Endothelial cell of umbilical vein (primary cell): ENCODE measurements around the gene OR1L6. TPM values are rescaled to one million over a fixed set of nuclear protein-coding genes. Genes with fewer than 3 reads are reported as not detected.

Experiments
- BruUV-seq: library from RNA; stranded (reverse); fragments of 400-500 nt; replicated peaks from 2 replicates; lab custom pipeline; 2021; lab: Mats Ljungman, UMichigan
- CTCF ChIA-PET: fragments of 300-600, 350-600 bp; sonication (Branson Sonifier 250); formaldehyde crosslinking; loops from one replicate; lab custom pipeline; 2021; ENCODE audit warnings: antibody characterized with exemption, inconsistent platforms; lab: Charles Lee
- POLR2A ChIA-PET: fragments of 300-600, 350-600 bp; sonication (Branson Sonifier 250); formaldehyde crosslinking; loops from one replicate; lab custom pipeline; 2021; ENCODE audit warnings: antibody characterized with exemption, inconsistent platforms; lab: Charles Lee
- DNase-seq: peaks from one replicate; pipeline ENCODE4 v3.0.0-alpha.2; 2011; ENCODE audit warnings: low read depth, low spot score
- FAIRE-seq: peaks from 2 replicates; lab custom pipeline; 2011; peaks lifted over from hg19 to GRCh38; lab: Jason Lieb, UNC
- H2AFZ ChIP-seq: 2 replicates; pipeline ENCODE4 v1.6.0; 2012; ENCODE audit warnings: low read depth, low read length, control low read depth, inconsistent platforms
- H3K27ac ChIP-seq: 2 replicates; pipeline ENCODE4 v1.5.1; 2011; ENCODE audit warnings: low read depth, mild to moderate bottlenecking, control low read depth, low read length, moderate library complexity; ENCODE audit not compliant: insufficient read depth
- H3K27me3 ChIP-seq, 2 experiments: 2 replicates each; pipeline versions ENCODE4 v1.6.0 to v1.6.1; 2011; ENCODE audit warnings: low read length in 2 of 2, mixed read lengths in 1 of 2; ENCODE audit not compliant: control insufficient read depth in 2 of 2, insufficient read depth in 2 of 2
- H3K36me3 ChIP-seq, 2 experiments: 2 replicates in 1 of 2; 3 replicates in 1 of 2; pipeline ENCODE4 v1.5.1; 2011; ENCODE audit warnings: low read length in 2 of 2, mild to moderate bottlenecking in 1 of 2, moderate library complexity in 1 of 2; ENCODE audit not compliant: control insufficient read depth in 2 of 2, insufficient read depth in 2 of 2; ENCODE audit errors: extremely low read depth in 1 of 2
- H3K4me1 ChIP-seq: 3 replicates; pipeline ENCODE4 v1.5.1; 2011; ENCODE audit warnings: mild to moderate bottlenecking, low read length; ENCODE audit not compliant: control insufficient read depth, insufficient read depth; ENCODE audit errors: extremely low read depth
- H3K4me2 ChIP-seq: 2 replicates; pipeline ENCODE4 v1.6.1; 2011; ENCODE audit warnings: low read length, control low read depth, mixed read lengths; ENCODE audit not compliant: insufficient read depth
- H3K4me3 ChIP-seq, 3 experiments: fragments of 200-600 bp in 1 of 3; sonication (generic), shearing (Covaris generic) in 1 of 3; replicated peaks in 1 of 3; 2 replicates each; pipeline ENCODE4 v1.5.1; 2011 to 2016; ENCODE audit warnings: control low read depth in 3 of 3, low read length in 3 of 3, mild to moderate bottlenecking in 2 of 3, inconsistent platforms in 1 of 3, low read depth in 1 of 3, moderate library complexity in 1 of 3; ENCODE audit not compliant: insufficient read depth in 1 of 3
- H3K79me2 ChIP-seq: 2 replicates; pipeline ENCODE4 v1.6.0; 2012; ENCODE audit warnings: low read length, inconsistent platforms; ENCODE audit not compliant: control insufficient read depth, insufficient read depth
- H3K9ac ChIP-seq: replicated peaks from 2 replicates; pipeline ENCODE3; 2011; ENCODE audit warnings: low read length, control low read depth; ENCODE audit not compliant: insufficient read depth; ENCODE audit errors: extremely low read depth
- H3K9me1 ChIP-seq: replicated peaks from 3 replicates; pipeline ENCODE4 v1.6.0; 2011; ENCODE audit warnings: mild to moderate bottlenecking, low read length; ENCODE audit not compliant: control insufficient read depth, insufficient read depth; ENCODE audit errors: extremely low read depth
- H3K9me3 ChIP-seq: replicated peaks from 2 replicates; pipeline ENCODE4 v1.5.1; 2012; ENCODE audit warnings: low read length, inconsistent platforms; ENCODE audit not compliant: control insufficient read depth, insufficient read depth
- H4K20me1 ChIP-seq: replicated peaks from 2 replicates; pipeline ENCODE3; 2011; ENCODE audit warnings: mild to moderate bottlenecking, low read length; ENCODE audit not compliant: control insufficient read depth, insufficient read depth; ENCODE audit errors: extremely low read depth
- EZH2 ChIP-seq: IDR thresholded peaks from 2 replicates; pipeline ENCODE4 v1.6.1; 2012; ENCODE audit warnings: borderline replicate concordance, low read depth, mild to moderate bottlenecking, moderate library complexity, low read length, inconsistent platforms; ENCODE audit not compliant: severe bottlenecking
- FOS ChIP-seq: IDR thresholded peaks from 2 replicates; pipeline ENCODE4 v1.6.1; 2011; ENCODE audit warnings: mild to moderate bottlenecking, low read length, moderate library complexity, borderline replicate concordance; ENCODE audit not compliant: insufficient read depth
- GATA2 ChIP-seq: IDR thresholded peaks from 2 replicates; pipeline ENCODE4 v1.7.0; 2011; ENCODE audit warnings: low read depth, mild to moderate bottlenecking, moderate library complexity, mixed read lengths, low read length; ENCODE audit not compliant: insufficient read length, insufficient read depth
- JUN ChIP-seq: IDR thresholded peaks from 2 replicates; pipeline ENCODE4 v1.6.1; 2011; ENCODE audit warnings: borderline replicate concordance, low read depth; ENCODE audit not compliant: insufficient read length, insufficient read depth
- MYC ChIP-seq: IDR thresholded peaks from one replicate; pipeline ENCODE4 v1.6.1; 2011; ENCODE audit warnings: mild to moderate bottlenecking, low read depth, low read length
- POLR2A ChIP-seq: IDR thresholded peaks from 2 replicates; pipeline ENCODE4 v1.6.1; 2012; ENCODE audit warnings: low read depth, mild to moderate bottlenecking, control low read depth, low read length
- POLR2AphosphoS5 ChIP-seq: IDR thresholded peaks from 2 replicates; pipeline ENCODE4 v1.6.1; 2012; ENCODE audit warnings: low read depth, mild to moderate bottlenecking, control low read depth, low read length, moderate library complexity; ENCODE audit not compliant: insufficient read depth
- dilution Hi-C: fragments of 300-500 bp; cut with MboI; formaldehyde crosslinking; loops from one replicate; pipeline ENCODE4 v1.15.0; 2019; ENCODE audit warnings: low sequenced_read_pairs; ENCODE audit not compliant: extremely low pct_ligation_motif_present
- intact Hi-C: fragments of 100-400 bp; cut with micrococcal nuclease; formaldehyde crosslinking; loops from one replicate; pipeline ENCODE4 v1.10.0; 2022
- polyA plus RNA-seq, 4 experiments: library from polyadenylated mRNA; depleted of rRNA in 3 of 4; stranded (reverse) in 3 of 4; unstranded in 1 of 4; fragments of >200 nt; gene quantifications; 2 replicates each; pipeline versions ENCODE4 v1.2.1 to v1.2.3, GENCODE V29; 2011 to 2012; ENCODE audit warnings: missing spikeins in 1 of 4
- total RNA-seq: library from RNA; stranded (reverse); gene quantifications from 2 replicates; pipeline ENCODE4 v1.2.3, GENCODE V29; 2021
- TF ChIP-seq, protein P1 (sequence below), 2 donors: IDR thresholded peaks; 1 replicate in 1 of 2; 2 replicates in 1 of 2; pipeline ENCODE4 v1.5.1; 2011; ENCODE audit warnings: low read length in 2 of 2, mild to moderate bottlenecking in 2 of 2, moderate library complexity in 2 of 2, control low read depth in 1 of 2, inconsistent platforms in 1 of 2, low read depth in 1 of 2; ENCODE audit not compliant: insufficient read depth in 1 of 2; ENCODE audit errors: extremely low read depth in 1 of 2
- TF ChIP-seq, protein P2 (sequence below): IDR thresholded peaks from 2 replicates; pipeline ENCODE4 v1.6.1; 2011; ENCODE audit not compliant: insufficient read depth, insufficient read length

Gene OR1L6
- total and polyA plus RNA-seq, 2 donors (not counting 3 experiments of a cell fraction or from before 2014, with no cell fraction given): not detected

DNA sequence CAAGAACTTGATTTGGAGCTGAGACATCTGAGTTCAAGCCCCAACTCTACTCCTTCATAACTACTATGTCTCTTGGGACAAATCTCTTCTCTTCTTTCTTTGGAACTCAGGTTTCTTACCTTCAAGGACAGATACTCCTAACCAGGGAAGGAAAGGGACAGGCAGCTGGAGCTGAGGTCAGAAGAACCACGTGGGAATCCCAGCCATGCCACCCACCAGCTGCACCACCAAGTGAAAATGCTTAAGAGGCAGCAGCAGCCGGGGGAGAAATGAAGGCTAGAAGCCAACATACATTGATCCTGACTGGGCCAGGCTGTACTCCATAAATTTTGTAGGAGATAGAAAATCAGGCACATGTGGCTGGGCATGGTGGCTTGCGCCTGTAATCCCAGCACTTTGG, 37.1 kb downstream of the OR1L6 start:
- CTCF ChIA-PET: interaction anchor here (0.7 kb wide), 1 partner anchor 280 kb away, joined by 3 read pairs; no protein-coding TSS in a partner anchor
- H3K79me2 ChIP-seq: no peaks in the 10 kb centered on the region
- BruUV-seq: no TSS peak
- no peaks in the 10 kb centered on the region for H3K36me3 ChIP-seq
- no peak for DNase-seq
- no peaks in the 10 kb centered on the region for H4K20me1 ChIP-seq
- TF ChIP-seq GATA2 (no peak), FOS (no peak), JUN (no peak), MYC (no peak), POLR2A (no peak), EZH2 (no peak), POLR2AphosphoS5 (no peak)
- TF ChIP-seq, protein P1, sequence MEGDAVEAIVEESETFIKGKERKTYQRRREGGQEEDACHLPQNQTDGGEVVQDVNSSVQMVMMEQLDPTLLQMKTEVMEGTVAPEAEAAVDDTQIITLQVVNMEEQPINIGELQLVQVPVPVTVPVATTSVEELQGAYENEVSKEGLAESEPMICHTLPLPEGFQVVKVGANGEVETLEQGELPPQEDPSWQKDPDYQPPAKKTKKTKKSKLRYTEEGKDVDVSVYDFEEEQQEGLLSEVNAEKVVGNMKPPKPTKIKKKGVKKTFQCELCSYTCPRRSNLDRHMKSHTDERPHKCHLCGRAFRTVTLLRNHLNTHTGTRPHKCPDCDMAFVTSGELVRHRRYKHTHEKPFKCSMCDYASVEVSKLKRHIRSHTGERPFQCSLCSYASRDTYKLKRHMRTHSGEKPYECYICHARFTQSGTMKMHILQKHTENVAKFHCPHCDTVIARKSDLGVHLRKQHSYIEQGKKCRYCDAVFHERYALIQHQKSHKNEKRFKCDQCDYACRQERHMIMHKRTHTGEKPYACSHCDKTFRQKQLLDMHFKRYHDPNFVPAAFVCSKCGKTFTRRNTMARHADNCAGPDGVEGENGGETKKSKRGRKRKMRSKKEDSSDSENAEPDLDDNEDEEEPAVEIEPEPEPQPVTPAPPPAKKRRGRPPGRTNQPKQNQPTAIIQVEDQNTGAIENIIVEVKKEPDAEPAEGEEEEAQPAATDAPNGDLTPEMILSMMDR (IDR thresholded peaks at IDR 0.05; ENCODE audit: extremely low read depth in 1 of 2, insufficient read depth in 1 of 2, low read depth in 1 of 2, low read length in 2 of 2): no peak
- TF ChIP-seq, protein P2, sequence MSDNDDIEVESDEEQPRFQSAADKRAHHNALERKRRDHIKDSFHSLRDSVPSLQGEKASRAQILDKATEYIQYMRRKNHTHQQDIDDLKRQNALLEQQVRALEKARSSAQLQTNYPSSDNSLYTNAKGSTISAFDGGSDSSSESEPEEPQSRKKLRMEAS: no peak
- no peak overlapping the region for H3K4me2 ChIP-seq
- H3K27ac ChIP-seq: no peak overlapping the region
- dilution Hi-C loops: no loop called here
- H3K9ac ChIP-seq: no peak overlapping the region
- no peaks in the 10 kb centered on the region for H3K9me1 ChIP-seq
- POLR2A ChIA-PET: no interaction called here
- no peak overlapping the region for H3K4me3 ChIP-seq
- no peak overlapping the region for H2AFZ ChIP-seq
- intact Hi-C loops: no loop called here
- no peaks in the 10 kb centered on the region for H3K4me1 ChIP-seq
- H3K9me3 ChIP-seq: no peaks in the 10 kb centered on the region
- H3K27me3 ChIP-seq: peaks cover 1 to 3% of the 10 kb centered on the region in 2 experiments
- no peak for FAIRE-seq
